ENCODE data around the gene EMCN. TPM values are rescaled to one million over a fixed set of nuclear protein-coding genes. Genes with fewer than 3 reads are reported as not detected.

EMCN gene
- total and polyA plus RNA-seq, 10 of the 15 experiments (the other 5 are each of a cell fraction or from before 2014, with no cell fraction given): not detected

DNA sequence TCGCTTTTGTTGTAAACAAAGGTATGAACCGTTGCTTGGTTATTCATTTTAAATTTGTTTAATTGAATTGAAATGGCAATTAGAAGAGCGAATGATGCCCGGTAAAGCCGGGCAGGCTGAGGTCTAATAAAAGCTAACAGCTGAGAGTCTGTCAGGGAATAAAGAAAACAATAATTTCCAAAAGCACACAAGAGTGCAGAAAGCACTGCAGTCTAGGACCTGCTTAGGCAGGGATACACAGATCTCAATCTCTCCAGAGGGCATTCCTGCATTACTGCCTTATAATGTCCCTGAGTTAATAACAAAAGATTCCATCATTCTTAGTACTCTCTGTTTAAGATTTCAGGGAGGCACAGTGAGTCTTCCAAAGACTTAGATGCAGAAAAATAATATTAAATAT, 27.6 kb upstream of the EMCN start (continued):
- TF ChIP-seq, protein P1, sequence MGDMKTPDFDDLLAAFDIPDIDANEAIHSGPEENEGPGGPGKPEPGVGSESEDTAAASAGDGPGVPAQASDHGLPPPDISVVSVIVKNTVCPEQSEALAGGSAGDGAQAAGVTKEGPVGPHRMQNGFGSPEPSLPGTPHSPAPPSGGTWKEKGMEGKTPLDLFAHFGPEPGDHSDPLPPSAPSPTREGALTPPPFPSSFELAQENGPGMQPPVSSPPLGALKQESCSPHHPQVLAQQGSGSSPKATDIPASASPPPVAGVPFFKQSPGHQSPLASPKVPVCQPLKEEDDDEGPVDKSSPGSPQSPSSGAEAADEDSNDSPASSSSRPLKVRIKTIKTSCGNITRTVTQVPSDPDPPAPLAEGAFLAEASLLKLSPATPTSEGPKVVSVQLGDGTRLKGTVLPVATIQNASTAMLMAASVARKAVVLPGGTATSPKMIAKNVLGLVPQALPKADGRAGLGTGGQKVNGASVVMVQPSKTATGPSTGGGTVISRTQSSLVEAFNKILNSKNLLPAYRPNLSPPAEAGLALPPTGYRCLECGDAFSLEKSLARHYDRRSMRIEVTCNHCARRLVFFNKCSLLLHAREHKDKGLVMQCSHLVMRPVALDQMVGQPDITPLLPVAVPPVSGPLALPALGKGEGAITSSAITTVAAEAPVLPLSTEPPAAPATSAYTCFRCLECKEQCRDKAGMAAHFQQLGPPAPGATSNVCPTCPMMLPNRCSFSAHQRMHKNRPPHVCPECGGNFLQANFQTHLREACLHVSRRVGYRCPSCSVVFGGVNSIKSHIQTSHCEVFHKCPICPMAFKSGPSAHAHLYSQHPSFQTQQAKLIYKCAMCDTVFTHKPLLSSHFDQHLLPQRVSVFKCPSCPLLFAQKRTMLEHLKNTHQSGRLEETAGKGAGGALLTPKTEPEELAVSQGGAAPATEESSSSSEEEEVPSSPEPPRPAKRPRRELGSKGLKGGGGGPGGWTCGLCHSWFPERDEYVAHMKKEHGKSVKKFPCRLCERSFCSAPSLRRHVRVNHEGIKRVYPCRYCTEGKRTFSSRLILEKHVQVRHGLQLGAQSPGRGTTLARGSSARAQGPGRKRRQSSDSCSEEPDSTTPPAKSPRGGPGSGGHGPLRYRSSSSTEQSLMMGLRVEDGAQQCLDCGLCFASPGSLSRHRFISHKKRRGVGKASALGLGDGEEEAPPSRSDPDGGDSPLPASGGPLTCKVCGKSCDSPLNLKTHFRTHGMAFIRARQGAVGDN (IDR thresholded peaks at IDR 0.05): no peak
- TF ChIP-seq, protein P2, sequence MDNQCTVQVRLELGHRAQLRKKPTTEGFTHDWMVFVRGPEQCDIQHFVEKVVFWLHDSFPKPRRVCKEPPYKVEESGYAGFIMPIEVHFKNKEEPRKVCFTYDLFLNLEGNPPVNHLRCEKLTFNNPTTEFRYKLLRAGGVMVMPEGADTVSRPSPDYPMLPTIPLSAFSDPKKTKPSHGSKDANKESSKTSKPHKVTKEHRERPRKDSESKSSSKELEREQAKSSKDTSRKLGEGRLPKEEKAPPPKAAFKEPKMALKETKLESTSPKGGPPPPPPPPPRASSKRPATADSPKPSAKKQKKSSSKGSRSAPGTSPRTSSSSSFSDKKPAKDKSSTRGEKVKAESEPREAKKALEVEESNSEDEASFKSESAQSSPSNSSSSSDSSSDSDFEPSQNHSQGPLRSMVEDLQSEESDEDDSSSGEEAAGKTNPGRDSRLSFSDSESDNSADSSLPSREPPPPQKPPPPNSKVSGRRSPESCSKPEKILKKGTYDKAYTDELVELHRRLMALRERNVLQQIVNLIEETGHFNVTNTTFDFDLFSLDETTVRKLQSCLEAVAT (IDR thresholded peaks at IDR 0.05): no peak
- TF ChIP-seq, protein P3, sequence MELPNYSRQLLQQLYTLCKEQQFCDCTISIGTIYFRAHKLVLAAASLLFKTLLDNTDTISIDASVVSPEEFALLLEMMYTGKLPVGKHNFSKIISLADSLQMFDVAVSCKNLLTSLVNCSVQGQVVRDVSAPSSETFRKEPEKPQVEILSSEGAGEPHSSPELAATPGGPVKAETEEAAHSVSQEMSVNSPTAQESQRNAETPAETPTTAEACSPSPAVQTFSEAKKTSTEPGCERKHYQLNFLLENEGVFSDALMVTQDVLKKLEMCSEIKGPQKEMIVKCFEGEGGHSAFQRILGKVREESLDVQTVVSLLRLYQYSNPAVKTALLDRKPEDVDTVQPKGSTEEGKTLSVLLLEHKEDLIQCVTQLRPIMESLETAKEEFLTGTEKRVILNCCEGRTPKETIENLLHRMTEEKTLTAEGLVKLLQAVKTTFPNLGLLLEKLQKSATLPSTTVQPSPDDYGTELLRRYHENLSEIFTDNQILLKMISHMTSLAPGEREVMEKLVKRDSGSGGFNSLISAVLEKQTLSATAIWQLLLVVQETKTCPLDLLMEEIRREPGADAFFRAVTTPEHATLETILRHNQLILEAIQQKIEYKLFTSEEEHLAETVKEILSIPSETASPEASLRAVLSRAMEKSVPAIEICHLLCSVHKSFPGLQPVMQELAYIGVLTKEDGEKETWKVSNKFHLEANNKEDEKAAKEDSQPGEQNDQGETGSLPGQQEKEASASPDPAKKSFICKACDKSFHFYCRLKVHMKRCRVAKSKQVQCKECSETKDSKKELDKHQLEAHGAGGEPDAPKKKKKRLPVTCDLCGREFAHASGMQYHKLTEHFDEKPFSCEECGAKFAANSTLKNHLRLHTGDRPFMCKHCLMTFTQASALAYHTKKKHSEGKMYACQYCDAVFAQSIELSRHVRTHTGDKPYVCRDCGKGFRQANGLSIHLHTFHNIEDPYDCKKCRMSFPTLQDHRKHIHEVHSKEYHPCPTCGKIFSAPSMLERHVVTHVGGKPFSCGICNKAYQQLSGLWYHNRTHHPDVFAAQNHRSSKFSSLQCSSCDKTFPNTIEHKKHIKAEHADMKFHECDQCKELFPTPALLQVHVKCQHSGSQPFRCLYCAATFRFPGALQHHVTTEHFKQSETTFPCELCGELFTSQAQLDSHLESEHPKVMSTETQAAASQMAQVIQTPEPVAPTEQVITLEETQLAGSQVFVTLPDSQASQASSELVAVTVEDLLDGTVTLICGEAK (IDR thresholded peaks at IDR 0.05; ENCODE audit: borderline replicate concordance): no peak
- no peak for TF ChIP-seq SREBF1 (IDR thresholded peaks at IDR 0.05; ENCODE audit: low read length)
- TF ChIP-seq, protein P4, sequence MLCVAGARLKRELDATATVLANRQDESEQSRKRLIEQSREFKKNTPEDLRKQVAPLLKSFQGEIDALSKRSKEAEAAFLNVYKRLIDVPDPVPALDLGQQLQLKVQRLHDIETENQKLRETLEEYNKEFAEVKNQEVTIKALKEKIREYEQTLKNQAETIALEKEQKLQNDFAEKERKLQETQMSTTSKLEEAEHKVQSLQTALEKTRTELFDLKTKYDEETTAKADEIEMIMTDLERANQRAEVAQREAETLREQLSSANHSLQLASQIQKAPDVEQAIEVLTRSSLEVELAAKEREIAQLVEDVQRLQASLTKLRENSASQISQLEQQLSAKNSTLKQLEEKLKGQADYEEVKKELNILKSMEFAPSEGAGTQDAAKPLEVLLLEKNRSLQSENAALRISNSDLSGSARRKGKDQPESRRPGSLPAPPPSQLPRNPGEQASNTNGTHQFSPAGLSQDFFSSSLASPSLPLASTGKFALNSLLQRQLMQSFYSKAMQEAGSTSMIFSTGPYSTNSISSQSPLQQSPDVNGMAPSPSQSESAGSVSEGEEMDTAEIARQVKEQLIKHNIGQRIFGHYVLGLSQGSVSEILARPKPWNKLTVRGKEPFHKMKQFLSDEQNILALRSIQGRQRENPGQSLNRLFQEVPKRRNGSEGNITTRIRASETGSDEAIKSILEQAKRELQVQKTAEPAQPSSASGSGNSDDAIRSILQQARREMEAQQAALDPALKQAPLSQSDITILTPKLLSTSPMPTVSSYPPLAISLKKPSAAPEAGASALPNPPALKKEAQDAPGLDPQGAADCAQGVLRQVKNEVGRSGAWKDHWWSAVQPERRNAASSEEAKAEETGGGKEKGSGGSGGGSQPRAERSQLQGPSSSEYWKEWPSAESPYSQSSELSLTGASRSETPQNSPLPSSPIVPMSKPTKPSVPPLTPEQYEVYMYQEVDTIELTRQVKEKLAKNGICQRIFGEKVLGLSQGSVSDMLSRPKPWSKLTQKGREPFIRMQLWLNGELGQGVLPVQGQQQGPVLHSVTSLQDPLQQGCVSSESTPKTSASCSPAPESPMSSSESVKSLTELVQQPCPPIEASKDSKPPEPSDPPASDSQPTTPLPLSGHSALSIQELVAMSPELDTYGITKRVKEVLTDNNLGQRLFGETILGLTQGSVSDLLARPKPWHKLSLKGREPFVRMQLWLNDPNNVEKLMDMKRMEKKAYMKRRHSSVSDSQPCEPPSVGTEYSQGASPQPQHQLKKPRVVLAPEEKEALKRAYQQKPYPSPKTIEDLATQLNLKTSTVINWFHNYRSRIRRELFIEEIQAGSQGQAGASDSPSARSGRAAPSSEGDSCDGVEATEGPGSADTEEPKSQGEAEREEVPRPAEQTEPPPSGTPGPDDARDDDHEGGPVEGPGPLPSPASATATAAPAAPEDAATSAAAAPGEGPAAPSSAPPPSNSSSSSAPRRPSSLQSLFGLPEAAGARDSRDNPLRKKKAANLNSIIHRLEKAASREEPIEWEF (IDR thresholded peaks at IDR 0.05; ENCODE audit: insufficient replicate concordance, low read depth, low read length): no peak
